ENCODE results near the gene SCUBE1. TPM values are rescaled to one million over a fixed set of nuclear protein-coding genes. Genes with fewer than 3 reads are reported as not detected.

Gene SCUBE1
- total RNA-seq, 2 experiments from 2014 or later, result not detected

- Histone ChIP-seq H3K9me2 (ENCODE audit: insufficient read depth, low read length) (no peaks in the 10 kb centered on the region), H3K79me2 (ENCODE audit: insufficient read depth, low read depth, low read length) (no peaks in the 10 kb centered on the region), H4K20me1 (ENCODE audit: insufficient read depth, low read length) (no peaks in the 10 kb centered on the region), H3K27ac (ENCODE audit: low read depth, low read length, poor library complexity, severe bottlenecking) (no peak overlapping the region), H3K4me2 (ENCODE audit: low read length) (no peak overlapping the region), H2AFZ (ENCODE audit: low read length) (no peak overlapping the region), H3K36me3 (ENCODE audit: insufficient read depth, low read length) (no peaks in the 10 kb centered on the region), H3K4me3 (ENCODE audit: low read depth, low read length, poor library complexity, severe bottlenecking) (no peak overlapping the region), H3K4me1 (ENCODE audit: insufficient read depth, low read length, poor library complexity, severe bottlenecking) (no peaks in the 10 kb centered on the region), H3K9me3 (ENCODE audit: low read length) (no peaks in the 10 kb centered on the region)
- intact Hi-C loops (cut with micrococcal nuclease; ENCODE audit: unreplicated experiment), result no loop called here
- no TSS peak for BruUV-seq (replicated peaks)
- POLR2A ChIA-PET, result no interaction called here
- CTCF ChIA-PET (ENCODE audit: unreplicated experiment), result no interaction called here
- TF ChIP-seq EZH2phosphoT487 (IDR thresholded peaks at IDR 0.05; ENCODE audit: borderline replicate concordance, low read depth, low read length) (no peak), CTCF (conservative IDR thresholded peaks at IDR 0.05; ENCODE audit: low read length) (peak; percentile 91)
- DNase-seq (ENCODE audit: low spot score), result peak; percentile 57
These were observed 45.3 kb upstream of the SCUBE1 start for GRCh38 chr22:43388420-43388851.

- CTCF ChIA-PET (ENCODE audit: unreplicated experiment), result no interaction called here
- Histone ChIP-seq H3K4me3 (ENCODE audit: low read depth, low read length, poor library complexity, severe bottlenecking) (no peak overlapping the region), H3K4me1 (ENCODE audit: insufficient read depth, low read length, poor library complexity, severe bottlenecking) (no peaks in the 10 kb centered on the region), H4K20me1 (ENCODE audit: insufficient read depth, low read length) (no peaks in the 10 kb centered on the region), H3K27ac (ENCODE audit: low read depth, low read length, poor library complexity, severe bottlenecking) (no peak overlapping the region), H3K36me3 (ENCODE audit: insufficient read depth, low read length) (no peaks in the 10 kb centered on the region), H2AFZ (ENCODE audit: low read length) (no peak overlapping the region), H3K79me2 (ENCODE audit: insufficient read depth, low read depth, low read length) (no peaks in the 10 kb centered on the region), H3K4me2 (ENCODE audit: low read length) (no peak overlapping the region), H3K9me3 (ENCODE audit: low read length) (no peaks in the 10 kb centered on the region), H3K9me2 (ENCODE audit: insufficient read depth, low read length) (no peaks in the 10 kb centered on the region)
- intact Hi-C loops (cut with micrococcal nuclease; ENCODE audit: unreplicated experiment), result no loop called here
- POLR2A ChIA-PET, result no interaction called here
- DNase-seq (ENCODE audit: low spot score), result no peak
- no TSS peak for BruUV-seq (replicated peaks)
- TF ChIP-seq CTCF (conservative IDR thresholded peaks at IDR 0.05; ENCODE audit: low read length), result no peak
These were observed 44.6 kb upstream of the SCUBE1 start for GRCh38 chr22:43387815-43388214.

GRCh38 chr22:43385770-43386641 is 42.8 kb upstream of the SCUBE1 start:
- POLR2A ChIA-PET, result no interaction called here
- Histone ChIP-seq H3K4me1 (ENCODE audit: insufficient read depth, low read length, poor library complexity, severe bottlenecking) (no peaks in the 10 kb centered on the region), H3K4me2 (ENCODE audit: low read length) (no peak overlapping the region), H3K36me3 (ENCODE audit: insufficient read depth, low read length) (no peaks in the 10 kb centered on the region), H3K27ac (ENCODE audit: low read depth, low read length, poor library complexity, severe bottlenecking) (no peak overlapping the region), H2AFZ (ENCODE audit: low read length) (no peak overlapping the region), H4K20me1 (ENCODE audit: insufficient read depth, low read length) (no peaks in the 10 kb centered on the region), H3K79me2 (ENCODE audit: insufficient read depth, low read depth, low read length) (no peaks in the 10 kb centered on the region), H3K9me2 (ENCODE audit: insufficient read depth, low read length) (no peaks in the 10 kb centered on the region), H3K4me3 (ENCODE audit: low read depth, low read length, poor library complexity, severe bottlenecking) (no peak overlapping the region), H3K9me3 (ENCODE audit: low read length) (no peaks in the 10 kb centered on the region)
- TF ChIP-seq EZH2phosphoT487 (IDR thresholded peaks at IDR 0.05; ENCODE audit: borderline replicate concordance, low read depth, low read length) (no peak), CTCF (conservative IDR thresholded peaks at IDR 0.05; ENCODE audit: low read length) (peak; percentile 88)
- BruUV-seq (replicated peaks), result no TSS peak
- intact Hi-C loops (cut with micrococcal nuclease; ENCODE audit: unreplicated experiment), result loop anchor here (1.0 kb wide), 1 partner anchor 112 kb away; no protein-coding TSS in a partner anchor
- DNase-seq (ENCODE audit: low spot score), result peak; percentile 68
- CTCF ChIA-PET (ENCODE audit: unreplicated experiment), result interaction anchor here (0.6 kb wide), 1 partner anchor 18 kb away, joined by 3 read pairs; no protein-coding TSS in a partner anchor
